GM19324 (cell line): ENCODE measurements around the gene HOXB3.
A peak's percentile ranks its signal among the peaks of the same experiment; 100 is the strongest.

Source experiments
- ATAC-seq: cut with Tn5 transposase; IDR thresholded peaks from one replicate; pipeline ENCODE4 v1.9.1; 2021; ENCODE audit warnings: mild to moderate bottlenecking, moderate library complexity; ENCODE audit not compliant: unreplicated experiment, low FRiP score

HOXB3 gene

DNA sequence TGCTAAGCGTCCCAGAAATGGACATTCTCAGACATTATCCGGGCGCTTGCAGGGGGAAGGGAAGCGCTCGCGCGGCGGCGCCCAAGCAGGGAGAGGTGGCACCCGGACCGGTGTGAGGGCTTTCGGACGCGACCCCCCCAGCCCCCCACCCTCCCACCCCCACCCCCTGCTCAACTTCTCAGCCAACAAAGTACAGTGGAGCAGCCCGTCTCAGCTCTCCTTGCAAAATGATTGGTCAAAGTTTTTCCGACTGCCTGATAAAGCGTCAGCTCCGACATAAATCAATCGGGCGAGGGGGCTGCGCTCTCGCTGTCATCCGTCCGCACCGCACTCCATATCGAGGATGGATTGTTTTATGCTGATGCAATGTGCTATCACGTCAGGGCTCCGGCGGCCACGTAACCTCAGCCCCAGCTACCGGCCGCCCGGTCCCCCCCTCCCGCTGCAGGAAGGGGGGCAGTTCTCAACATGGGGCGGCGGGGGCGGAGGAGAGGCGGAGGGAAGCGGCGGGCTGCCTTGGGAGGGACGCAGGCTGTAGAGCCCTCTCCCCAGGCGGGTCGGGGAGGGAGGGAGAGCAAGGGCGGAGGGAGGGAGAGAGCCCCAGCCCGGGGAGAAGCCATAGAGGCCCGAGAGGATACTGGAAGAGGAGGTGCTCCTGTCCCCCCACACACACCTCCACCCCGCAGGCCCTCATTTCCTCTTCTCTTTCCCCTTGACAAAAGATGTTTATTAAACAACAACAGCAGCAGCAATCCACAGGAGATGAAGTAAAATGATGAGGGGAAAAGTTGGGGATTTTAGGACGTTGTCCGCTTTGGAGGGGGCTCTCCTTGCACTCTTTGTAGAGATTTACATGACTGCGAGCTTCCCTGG, 36.4 kb upstream of the HOXB3 start, which contains the start of gene HOXB9:
TSS of gene HOXB9 (minus strand) at position 114 of the 873 bp plus-strand sequence. CDS start at position 25, 89 bp downstream.
- ATAC-seq = peak; percentile 17

DNA sequence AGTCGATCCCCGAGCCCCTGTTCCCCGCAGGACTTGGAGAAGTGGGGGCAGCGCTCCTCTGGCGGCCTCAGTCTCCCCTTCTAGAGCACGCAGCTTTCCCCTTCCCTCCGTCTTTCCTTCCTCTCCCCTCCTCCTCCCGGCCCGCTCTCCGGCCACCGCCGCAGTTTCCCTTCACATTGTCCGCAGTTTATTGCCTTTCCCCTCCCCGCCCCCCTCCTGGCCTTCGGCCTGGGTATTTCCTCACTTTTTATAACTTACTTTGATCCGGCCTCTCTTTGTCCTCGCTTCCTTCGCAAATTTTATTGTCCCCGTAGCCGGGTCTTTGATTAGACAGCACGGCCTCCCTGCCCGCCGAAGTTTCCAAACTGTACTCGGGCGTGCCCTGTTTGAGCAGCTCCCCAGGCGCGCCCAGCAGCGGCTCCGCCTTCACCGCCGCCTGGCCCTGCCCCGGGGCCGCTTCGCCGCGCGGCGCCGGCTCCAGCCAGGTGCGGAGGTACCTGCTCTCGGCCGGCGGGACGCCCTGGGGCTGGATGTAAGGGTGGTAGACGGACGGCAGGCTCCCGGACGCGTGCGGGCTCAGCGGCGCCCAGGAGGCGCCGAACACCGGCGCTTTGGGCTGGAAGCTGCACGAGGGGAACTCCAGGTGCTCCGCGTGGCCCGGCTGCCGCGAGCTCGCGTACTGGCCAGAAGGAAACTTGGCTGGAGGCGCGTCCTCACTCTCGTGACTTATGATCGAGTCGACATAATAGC, 35.6 kb upstream of the HOXB3 start:
- ATAC-seq = peak; percentile 43

DNA sequence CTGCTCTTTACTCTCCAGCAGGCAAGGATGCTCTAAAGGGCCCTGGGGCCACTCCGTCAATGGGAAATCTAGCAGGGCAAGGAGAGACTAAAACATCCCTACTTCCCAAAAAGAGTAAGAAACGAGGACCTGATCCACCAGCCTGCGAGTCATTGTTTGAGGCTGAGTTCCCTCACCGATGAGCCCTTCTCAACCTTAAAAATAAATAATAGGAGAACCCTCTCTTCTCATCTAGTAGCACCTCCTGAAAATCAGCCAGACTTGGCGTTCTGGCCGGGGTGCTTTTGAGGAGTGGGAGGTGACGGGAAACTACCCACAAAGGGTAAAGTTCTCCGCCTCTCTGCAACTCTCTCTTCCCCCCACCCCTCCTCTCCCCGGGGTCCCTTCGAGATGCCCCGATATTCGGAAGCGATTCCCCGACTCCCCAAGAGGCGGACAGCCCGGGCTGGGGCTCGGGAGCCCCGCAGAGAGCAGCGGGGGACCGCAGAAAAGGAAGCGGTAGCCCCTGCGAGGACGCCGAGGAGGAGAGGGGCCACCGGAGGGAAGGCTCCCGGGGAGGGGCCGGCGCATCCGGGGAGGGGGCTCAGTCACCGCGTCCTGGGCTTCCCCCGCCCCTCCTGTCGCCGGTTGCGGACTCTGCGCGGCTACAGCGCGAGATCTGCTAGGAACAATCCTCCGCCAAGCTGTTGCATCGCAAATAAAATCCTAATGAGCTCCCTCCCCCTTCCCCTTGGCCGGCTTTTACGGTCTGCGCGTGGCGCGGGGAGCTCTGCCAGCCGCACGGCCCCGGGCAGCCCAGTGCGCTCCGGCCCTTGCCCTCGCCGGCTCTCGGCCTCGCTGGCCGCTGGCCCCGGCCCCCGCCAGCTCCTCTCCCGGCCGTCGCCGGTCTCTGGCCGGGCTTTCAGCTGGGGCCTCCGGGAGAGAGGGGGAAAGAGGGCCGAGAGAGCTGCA, 34.8 kb upstream of the HOXB3 start:
- no peak for ATAC-seq

DNA sequence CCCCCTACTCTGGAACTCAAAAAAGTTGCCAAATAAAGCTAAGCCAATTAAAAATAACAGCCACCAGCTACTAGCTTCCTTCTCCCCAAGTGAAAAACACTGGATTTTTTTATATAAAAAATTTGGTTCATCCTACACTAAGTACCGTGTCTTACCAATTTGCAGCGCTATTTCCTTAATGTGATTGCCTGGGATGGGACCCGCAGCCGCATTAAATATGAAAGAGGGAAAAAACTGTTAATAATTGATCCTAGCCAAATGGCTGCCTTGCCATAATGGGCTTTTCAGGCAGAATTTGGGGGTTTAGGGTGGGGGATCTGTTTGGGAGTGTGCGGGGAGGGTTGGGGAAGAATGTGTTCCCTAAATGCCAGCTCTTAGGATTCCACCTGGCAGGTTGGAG, 34.1 kb upstream of the HOXB3 start:
- no peak for ATAC-seq

DNA sequence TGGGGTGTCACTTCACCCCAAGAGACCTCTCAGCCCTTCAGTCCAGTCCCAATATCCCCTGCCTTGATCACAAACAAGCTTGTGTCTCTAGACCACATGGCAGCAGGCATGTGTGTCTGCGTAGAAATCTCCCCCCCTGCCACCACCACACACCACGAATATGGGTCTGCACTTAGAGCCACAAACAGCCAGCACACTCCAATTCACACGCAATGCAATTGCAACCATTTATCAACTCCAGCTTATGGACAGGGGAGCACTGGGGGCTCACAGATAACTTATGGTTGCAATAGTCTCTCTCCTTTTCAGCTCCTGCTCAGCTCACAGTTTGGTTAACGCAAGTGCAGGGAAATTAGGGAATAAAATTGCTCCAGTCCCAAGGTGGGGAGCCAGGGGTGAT, 33.5 kb upstream of the HOXB3 start:
- ATAC-seq = no peak

DNA sequence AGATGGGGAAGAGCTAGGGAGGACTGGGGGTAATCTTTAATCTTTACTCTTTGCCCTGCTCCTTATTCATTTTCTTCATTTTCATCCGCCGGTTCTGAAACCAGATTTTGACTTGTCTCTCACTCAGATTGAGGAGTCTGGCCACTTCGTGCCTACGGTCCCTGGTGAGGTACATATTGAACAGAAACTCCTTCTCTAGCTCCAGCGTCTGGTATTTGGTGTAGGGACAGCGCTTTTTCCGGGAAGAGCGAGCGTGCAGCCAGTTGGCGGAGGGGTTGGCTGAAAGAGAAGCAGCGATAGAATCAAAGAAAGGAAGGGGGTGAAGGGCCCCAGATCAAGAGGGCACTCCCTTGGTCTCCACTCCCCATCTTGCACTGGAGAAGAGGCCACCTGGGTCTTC, 32.8 kb upstream of the HOXB3 start:
- ATAC-seq = no peak

DNA sequence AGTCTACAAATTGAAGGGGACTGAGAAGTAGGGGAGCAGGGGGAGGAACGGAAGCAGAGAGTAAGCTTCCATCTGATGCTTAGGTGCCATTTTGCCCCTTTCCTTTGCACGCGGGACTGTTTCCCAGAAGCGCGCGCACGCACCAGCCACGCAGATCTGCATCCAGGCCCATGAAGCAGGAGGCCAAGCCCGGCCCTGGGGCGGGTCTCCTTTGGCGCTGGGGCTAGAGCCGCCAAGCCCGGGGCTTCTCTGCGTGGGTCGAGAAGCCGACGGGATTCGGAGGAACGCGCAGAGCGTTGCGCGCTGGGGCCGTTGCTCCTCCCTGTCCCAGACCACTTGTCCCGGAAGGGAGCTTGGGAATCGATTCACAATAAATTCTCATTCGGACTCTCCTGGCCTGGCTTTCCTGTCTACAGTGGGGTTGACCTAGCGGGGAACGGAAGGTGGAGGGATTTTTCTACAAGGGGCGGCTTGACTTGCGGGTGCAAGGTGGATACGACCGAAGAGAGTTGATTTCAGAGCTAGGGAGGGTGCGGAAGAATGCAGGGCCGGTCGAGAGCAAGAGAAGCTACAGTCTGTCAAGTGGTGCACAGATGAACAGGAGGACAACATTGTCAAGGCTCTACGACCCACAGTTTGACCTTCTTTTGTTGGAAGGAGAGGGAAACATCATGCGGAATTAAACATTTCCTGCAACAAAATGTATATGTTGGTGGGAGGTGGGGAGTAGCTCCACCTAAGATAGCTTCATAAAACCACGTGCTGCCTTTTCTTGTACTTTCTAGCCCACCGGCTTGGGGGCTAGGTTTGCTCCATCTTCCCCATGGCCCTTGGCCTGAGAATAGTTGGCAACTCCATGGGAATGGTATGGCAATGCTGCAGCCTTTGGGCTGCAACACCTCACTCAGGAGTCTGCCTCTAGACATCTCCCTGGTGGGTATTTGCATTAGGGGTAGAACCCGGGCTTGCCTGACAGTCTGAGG, 31.7 kb upstream of the HOXB3 start:
- ATAC-seq = no peak

DNA sequence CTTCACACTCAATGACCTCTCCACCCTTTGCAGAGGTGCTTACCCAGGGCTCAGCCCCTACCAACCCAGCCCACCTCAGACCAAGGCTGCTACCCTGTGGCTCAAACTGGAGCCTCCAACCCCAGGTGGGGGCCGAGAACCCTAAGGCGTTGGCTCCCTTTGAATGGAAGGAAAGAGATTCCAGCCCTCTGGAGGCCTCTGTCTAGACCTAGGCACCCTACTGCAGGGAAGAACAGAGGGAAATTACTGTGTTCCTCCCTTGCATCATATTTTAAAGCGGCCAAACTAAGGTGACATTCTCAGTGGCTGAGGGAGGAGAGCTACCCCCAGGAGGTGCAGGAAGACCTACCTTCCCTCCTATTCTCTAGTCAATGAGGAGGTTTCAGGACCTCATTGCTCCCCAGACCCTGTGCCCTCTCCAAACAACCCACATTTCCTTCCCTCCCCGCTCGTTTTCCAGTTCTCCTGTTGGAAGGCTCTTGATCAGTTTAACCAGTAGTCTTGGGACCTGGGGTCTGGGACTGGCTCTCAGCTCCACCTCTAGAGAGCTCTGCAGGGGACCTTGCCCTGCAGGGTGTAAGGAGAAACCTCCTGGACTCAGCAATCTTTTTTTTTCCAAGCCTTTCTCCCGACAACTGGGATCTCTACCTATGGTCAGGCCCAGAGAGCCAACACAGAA, 30.6 kb upstream of the HOXB3 start:
- no peak for ATAC-seq

DNA sequence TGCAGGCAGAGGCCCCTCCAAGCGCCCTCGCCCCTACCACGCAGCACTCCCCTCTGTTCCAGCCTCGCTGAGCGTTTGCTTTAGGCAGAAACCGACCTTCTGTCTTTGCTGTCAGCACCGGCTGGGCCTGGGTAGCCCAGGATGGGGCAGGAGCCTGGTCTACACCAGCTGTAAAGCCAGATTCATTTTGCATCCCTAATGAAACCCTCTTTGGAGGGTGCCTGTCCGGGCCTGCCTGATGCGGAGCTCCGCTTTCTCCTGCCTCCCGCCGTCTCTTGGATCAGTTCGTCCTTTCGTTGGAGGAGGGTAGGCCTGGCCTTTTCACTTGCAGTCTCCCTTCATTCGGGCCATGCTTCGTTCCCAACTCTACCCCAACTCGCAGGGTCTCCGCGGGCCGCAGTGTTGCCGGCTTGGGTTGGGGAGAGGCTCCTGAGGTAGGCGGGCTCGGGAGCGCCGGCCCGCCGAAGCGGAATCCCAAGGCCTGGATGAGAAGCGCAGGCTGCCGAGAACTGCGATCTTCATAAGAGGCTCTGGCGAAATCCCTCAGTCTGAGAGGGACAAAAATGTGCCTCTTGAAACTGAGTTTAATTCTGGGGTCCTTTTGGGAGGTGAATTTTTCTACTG, 29.9 kb upstream of the HOXB3 start:
- no peak for ATAC-seq

DNA sequence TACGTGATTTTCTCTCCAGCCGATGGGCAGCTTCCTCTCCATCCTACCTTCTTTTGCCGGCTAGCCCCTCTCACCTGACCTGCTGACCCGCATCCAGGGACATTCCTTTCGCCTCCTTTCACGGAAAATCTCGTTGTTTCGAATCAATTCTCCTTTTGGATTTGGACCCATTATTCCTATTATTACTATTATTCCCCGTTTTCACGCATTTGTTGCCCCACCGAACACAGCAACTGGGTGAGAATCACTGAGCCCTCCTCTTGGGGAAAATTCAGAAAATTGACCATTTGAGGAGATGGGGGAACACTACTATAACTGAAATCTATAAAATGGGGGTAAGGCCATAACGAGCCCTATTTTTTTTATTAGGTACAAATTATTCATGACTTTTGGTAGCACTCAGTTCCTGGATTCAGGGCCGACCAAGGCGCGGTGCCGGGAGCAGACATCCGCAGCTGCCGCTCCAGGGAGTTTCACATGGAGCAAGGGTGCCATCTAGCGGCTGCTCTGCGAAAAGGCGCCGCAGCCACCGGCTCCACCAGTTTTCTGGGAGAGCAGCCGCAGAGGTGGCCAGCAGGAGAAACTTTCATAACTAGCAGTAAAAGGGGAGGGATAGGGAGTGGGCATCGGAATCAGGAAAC, 28.3 kb upstream of the HOXB3 start:
- no peak for ATAC-seq

DNA sequence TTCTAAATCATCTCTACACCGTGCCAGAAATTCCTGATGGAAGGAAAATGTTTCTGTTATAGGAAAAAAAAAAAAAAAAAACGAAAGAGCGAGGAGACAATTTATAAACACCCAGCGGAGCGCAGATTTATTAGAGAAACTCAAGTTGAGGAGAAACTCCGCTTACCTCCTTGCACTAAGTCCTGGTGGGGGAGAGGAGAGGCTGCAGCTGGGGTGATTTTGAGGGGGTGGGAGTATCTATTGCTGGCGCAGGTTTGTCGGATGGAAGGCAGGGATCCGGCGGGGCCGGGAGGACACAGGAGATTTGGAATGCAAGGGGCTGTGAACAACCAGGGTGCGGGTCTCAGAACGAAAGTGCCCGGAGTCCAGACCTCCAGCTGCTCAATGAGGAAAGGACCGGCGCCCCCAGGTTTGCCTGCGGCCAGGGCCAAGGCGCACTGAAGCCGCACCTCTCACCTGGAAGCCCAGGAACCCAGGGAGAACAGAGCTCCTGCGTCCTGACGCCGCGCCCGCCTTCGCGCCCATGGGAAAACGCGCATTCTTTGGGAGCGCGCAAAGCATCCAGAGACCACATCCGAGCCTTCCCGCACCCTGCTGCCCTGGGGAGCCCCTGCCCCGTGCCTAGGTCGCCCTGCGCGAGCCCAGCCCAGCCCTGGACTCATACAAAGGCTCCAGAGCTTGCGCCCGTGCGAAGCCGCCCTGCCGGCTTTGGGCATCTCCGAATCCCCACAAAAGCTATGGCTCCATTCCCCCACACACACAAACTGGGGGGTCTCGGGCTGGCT, 27.6 kb upstream of the HOXB3 start:
- no peak for ATAC-seq

DNA sequence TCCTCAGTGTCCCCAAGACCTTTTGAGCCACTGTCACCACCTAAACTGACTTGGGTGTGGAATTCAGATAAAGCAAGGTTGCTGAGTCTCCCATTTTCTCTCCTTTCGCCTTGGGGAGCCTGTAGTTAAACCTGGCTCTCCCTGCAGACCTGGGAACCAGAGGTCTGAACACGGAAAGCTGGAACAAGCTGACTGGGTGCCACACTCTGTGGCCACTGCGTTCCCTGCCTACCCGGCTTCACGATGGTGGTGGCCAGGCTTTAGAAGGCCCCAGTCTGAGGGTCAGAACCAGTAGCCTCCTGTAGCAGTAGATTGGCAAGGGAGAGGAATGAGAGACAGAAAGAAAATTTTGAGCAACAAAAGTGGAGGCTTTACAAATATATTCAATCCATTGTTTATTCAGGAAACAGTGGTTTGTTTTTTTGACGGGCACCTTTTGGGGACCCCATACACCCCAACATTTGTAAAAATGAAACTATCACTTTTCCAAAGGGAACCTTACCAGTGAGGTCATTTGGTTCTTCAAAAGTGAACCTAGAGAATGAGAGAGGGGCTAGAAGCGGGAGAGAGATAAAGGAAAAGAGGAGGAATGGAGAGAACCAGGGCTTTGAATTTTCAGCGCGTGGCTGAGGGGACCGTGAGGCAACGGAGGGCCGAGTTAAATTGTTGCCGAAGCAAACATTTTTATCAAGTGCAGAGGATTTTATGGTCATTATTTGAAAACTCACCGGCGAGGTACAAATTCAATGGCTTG, 26.9 kb upstream of the HOXB3 start:
- no peak for ATAC-seq

DNA sequence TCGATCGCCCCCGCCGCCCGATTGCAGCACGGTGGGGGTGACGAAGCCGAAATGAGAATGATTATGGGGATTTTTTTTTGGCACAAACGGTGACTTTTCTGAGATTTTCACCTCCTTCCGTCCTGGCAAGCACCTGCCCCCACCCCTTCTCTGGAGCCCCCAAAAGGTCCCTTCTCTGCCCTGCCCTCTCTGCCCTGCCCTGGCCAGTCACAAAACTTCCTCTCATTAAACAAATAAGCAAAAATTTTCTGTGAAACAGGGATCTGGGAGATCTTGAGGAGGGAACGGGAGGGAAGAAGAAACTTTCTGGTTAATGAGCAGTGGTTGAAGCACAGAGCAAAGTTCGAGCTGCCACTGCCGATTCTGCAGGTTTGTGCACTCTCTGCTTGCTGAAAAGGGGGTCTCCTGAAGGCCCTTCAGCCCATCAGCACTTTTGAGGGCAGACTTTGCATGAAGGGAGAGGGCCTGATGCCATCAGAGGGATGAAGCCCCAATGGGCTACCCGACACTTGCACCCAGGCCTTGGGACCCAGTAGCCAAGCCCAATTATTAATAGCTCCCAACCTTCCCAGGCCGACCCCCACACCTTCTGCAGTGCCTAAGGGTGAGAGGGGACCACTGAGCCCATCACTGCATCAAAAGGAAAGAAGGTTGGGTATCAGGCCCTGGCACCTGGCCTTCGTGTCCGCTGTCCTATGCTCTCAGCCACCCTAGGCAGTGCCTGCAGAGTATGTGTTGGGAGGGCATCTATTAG, 26.1 kb upstream of the HOXB3 start:
- ATAC-seq = no peak

DNA sequence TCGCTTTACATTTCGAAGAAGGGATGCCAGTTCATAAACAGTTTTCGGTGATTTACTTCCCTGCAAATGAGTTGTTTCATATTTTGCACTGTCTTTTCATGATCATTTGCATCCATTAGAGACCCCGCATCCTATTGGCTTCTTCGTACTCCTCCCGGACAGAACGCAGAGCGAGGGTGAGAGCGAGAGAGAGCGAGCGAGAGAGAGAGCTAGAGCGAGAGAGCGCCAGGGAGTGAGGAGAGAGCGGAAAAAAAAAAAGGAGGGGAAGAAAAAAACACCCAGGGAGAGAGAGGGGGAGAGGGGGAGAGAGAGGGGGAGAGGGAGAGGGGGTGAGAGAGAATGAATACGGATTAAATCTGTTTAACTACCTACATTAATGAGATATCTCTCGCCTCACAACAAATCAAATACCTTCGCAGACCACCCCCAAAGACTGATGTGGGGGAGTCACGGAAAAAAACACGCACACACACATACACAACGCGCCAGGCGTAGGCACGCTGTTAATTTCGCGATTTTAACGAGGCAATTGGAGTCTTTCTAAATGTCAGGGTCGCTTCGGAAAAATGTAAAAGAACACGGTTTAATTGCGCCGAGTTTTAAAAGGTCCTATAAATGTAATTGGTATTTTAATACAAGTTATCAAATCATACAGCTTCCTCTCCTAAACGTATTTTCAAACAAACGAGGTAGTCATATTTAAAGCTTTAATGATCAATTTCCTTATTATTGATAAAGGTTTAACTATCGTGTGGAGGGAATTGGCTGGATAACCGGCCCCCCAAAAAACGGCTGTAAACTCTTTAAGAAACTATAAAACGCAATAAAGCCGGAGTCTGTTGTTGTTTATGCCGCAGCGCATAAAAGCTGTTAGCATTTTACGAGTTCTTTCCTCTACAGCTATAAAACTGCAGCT, 25.3 kb upstream of the HOXB3 start, which contains the start of gene HOXB8:
TSS of gene HOXB8 (minus strand) at position 246 of the 916 bp plus-strand sequence. CDS start 588 bp downstream, outside the sequence.
- no peak for ATAC-seq
